GM18873 (cell line): ENCODE results near the gene QTRT2.

ENCODE experiments used
- ATAC-seq: cut with Tn5 transposase; IDR thresholded peaks from one replicate; pipeline ENCODE4 v1.9.1; 2021; ENCODE audit warnings: mild to moderate bottlenecking, moderate library complexity, moderate number of reproducible peaks; ENCODE audit not compliant: unreplicated experiment, low FRiP score

The QTRT2 gene

DNA sequence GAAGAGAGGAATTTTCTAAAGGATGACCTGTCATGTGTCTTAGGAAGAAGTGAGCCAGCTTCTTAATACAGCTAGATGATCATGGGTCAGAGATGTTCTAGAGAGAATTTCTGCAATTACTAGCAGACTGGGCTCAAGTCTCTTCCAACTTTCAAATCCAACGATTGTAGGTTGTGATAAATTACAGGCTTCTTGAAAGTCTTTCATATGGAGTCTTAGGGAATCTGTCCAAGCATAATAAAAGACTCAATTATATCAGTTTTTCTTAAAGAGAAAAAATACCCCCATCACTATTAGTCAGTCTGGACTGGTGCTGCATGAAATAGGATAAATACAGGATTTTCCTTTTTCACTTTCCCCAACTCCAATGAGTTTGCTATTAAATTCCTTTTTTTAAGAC, 63.2 kb downstream of the QTRT2 start:
- no peak for ATAC-seq

DNA sequence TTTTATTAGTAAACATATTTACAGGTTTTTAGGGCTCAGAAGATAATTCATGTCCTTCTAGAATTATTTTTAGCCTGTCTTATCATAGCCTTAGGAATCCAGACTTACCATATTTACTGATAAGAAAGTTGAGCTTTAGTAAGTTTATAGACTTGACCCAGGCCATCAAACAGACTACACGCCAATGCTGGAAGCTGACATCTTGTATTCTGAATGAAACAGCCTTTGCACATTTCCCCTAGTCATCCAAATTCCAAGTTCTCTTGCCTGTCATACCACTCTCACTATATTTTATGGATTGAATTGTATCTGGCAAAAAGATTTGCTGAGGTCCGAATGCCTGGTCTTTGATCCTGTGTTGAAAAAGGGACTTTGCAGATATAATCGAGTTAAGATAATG, 63.7 kb downstream of the QTRT2 start:
- ATAC-seq = no peak

DNA sequence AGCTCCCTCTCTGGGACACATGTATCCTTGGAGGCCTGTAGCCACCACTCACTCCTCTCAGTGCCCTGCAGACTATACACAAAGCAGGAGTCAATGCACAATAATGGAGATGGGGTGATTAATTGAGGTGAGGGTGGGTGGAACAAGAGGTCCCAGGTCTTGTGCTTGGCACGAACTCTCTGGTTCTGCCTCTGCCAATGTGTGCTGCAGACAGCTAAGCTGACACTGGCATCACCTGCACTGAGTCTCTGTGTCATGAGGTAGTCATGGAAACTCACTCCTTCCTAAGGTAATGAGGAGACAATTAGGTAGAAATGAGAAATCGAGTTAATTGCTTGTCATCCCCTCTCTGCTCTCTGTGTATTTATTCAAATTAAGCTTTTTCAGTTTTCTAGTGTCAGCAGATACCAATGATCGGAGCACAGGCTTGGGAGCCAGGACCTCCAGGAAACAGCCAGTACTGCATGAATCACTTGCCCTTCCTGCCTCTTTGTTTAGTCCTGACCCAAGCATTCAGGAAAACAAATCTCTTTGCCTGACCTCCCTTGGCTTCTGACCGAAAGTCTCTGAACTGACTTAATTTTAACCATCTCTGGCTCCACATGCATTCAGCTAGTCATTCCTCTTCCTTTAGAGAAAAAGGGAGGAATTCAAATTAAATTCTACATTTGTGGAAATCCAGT, 65.6 kb downstream of the QTRT2 start:
- no peak for ATAC-seq

DNA sequence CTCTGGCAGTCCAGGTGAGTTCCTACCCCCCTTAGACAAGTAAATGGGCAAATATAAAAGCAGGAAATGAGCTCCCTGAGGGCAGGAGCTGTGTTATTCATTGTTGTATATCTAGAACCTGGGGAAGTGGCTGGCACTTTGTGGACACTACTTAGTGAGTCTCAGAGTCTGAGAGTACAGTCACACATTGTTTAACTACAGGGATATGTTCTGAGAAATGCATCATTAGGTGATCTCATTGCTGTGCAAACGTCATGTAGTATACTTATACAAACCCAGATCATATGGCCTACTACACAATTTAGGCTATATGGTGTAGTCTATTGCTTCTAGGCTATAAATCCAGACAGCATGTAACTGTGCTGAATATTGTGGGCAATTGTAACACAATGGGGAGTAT, 69.9 kb downstream of the QTRT2 start:
- no peak for ATAC-seq

DNA sequence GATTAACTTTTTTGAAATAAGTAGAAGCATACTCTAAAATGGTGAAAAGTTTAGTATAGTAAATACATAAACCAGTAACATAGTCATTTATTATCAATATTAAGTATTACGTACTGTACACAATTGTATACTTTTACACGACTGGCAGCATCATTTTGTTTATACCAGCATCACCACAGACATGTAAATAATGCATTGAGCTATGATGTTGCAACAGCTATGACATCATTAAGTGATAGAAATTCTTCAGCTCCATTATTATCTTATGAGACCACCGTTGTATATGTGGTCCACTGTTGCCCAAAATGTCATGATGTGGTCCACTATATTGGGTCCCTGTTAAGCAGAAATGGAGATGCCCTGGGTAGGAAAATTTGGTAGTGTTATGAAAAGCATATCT, 71.0 kb downstream of the QTRT2 start:
- ATAC-seq = no peak

DNA sequence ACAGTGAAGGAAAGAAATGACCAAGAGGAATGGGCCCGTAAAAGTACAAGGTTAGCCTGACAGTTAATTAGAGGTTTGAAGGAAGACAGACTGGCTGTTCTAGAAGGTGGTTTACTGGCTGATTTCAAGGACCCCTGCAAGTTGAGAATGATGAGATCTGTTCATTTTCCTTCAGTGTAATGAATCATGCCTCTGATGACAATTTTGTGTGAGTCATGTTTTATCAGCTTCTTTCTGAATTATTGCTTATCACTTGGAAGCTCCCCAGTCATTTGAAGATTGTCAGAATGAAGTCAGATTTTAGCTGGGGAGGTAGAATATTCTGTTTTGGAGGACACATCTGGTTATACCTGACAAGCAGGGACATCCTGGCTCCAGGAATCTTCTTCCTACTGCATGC, 71.7 kb downstream of the QTRT2 start:
- no peak for ATAC-seq

DNA sequence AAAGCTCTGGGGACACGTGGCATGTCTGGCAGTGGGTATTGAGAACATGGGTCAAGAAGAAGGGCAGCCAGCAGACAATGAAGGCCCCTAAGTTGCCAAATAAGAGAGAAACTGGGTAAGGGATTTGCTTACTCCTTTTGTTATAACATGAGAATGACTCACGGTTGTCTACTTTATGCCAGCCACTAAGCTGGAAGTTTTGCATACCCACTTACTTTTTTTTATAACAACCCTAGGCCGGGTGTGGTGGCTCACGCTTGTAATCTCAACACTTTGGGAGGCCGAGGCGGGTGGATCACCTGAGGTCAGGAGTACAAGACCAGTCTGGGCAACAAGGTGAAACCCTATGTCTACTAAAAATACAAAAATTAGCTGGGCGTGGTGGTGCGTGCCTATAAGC, 72.3 kb downstream of the QTRT2 start:
- ATAC-seq = no peak

DNA sequence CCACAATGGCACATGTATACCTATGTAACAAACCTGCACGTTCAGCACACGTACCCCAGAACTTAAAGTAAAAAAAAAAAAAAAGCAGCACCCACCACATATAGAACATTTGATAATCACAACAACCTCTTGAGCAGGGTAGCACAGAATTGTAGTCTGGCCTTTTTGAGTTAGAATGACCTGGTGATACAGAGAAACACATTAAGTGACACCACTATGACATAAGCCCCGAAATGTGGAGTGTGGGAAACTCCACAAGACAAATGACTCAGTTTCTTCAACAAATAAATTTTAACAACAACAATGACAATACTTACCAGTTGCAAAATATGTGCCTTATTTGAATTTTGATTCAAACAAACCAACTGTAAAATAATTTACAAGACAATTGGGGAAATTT, 76.0 kb downstream of the QTRT2 start:
- ATAC-seq = no peak

DNA sequence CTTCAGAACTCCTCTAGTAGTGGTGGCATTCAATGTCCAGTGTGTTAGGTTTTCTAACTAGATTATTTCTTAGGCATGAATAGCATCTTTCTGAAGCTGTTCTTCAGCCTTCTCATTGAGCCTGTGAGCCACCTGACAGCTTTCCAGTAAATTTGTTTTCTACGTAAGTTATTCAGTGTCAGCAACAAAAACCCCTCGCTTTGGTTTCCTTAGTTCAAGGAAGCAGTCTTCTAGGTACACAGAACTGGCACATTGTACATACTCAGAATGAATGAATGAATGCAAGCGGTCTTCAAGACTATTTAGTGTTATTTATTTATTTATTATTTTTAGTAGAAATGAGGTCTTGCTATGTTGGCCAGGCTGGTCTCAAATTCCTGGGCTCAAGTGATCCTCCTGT, 77.4 kb downstream of the QTRT2 start:
- ATAC-seq = no peak
